ENCODE data around the gene CASK.

The CASK gene

GRCh38 chrX:41530085-41530484 is 393.3 kb downstream of the CASK start:
- H4K91ac ChIP-seq (ENCODE audit: low read length), result no peak overlapping the region
- no peak overlapping the region for H2BK5ac ChIP-seq (ENCODE audit: low read depth, low read length, poor library complexity, severe bottlenecking)
- no peak overlapping the region for H3K9ac ChIP-seq (ENCODE audit: low read length)
- peaks cover 0 to 19% of the 10 kb centered on the region in 2 experiments for H3K27me3 ChIP-seq (ENCODE audit: control insufficient read depth in 1 of 2, insufficient read depth in 1 of 2, low read length in 2 of 2)
- H3K36me3 ChIP-seq (ENCODE audit: control insufficient read depth in 1 of 2, insufficient read depth in 2 of 2, low read depth in 1 of 2, low read length in 2 of 2), result peaks cover 21 to 23% of the 10 kb centered on the region in 2 experiments
- H4K8ac ChIP-seq (ENCODE audit: low read length), result no peak overlapping the region
- H3K4me1 ChIP-seq (ENCODE audit: control insufficient read depth, insufficient read depth, low read depth, low read length), result peaks cover 4% of the 10 kb centered on the region
- H2BK12ac ChIP-seq (ENCODE audit: low read length in 2 of 2), result no peak overlapping the region
- H3K4ac ChIP-seq (ENCODE audit: low read depth in 1 of 2, low read length in 2 of 2), result no peak overlapping the region
- H3K14ac ChIP-seq (ENCODE audit: low read length in 2 of 2), result no peak overlapping the region
- no peak overlapping the region for H3K4me2 ChIP-seq (ENCODE audit: low read length, poor library complexity, severe bottlenecking)
- no peaks in the 10 kb centered on the region for H3K9me3 ChIP-seq (ENCODE audit: control insufficient read depth, low read length)
- H3K4me3 ChIP-seq (ENCODE audit: insufficient read depth in 1 of 2, low read depth in 1 of 2, low read length in 2 of 2), result no peak overlapping the region
- no peak overlapping the region for H2BK15ac ChIP-seq (ENCODE audit: low read depth, poor library complexity, severe bottlenecking)
- H3K23ac ChIP-seq (ENCODE audit: low read length in 2 of 2), result no peak overlapping the region
- no peak for DNase-seq
- H3K79me1 ChIP-seq (replicated peaks; ENCODE audit: low read length, poor library complexity, severe bottlenecking), result peaks cover 2% of the 10 kb centered on the region
- no peak overlapping the region for H3K18ac ChIP-seq (ENCODE audit: low read depth in 1 of 2, low read length in 2 of 2)
- H2BK120ac ChIP-seq (ENCODE audit: low read depth, low read length), result no peak overlapping the region
- no peak overlapping the region for H2AFZ ChIP-seq (ENCODE audit: low read depth, low read length)
- H2AK5ac ChIP-seq (ENCODE audit: low read length, severe bottlenecking), result no peak overlapping the region
- H3K27ac ChIP-seq (ENCODE audit: low read length, poor library complexity, severe bottlenecking), result no peak overlapping the region

GRCh38 chrX:41529221-41529620 is 394.1 kb downstream of the CASK start:
- DNase-seq, result no peak
- H2BK12ac ChIP-seq (ENCODE audit: low read length in 2 of 2), result no peak overlapping the region
- H2AFZ ChIP-seq (ENCODE audit: low read depth, low read length), result no peak overlapping the region
- H3K9ac ChIP-seq (ENCODE audit: low read length), result no peak overlapping the region
- peaks cover 2% of the 10 kb centered on the region for H3K79me1 ChIP-seq (replicated peaks; ENCODE audit: low read length, poor library complexity, severe bottlenecking)
- no peak overlapping the region for H2BK120ac ChIP-seq (ENCODE audit: low read depth, low read length)
- H3K27ac ChIP-seq (ENCODE audit: low read length, poor library complexity, severe bottlenecking), result no peak overlapping the region
- H3K23ac ChIP-seq (ENCODE audit: low read length in 2 of 2), result no peak overlapping the region
- H2AK5ac ChIP-seq (ENCODE audit: low read length, severe bottlenecking), result no peak overlapping the region
- H4K91ac ChIP-seq (ENCODE audit: low read length), result no peak overlapping the region
- no peak overlapping the region for H3K4ac ChIP-seq (ENCODE audit: low read depth in 1 of 2, low read length in 2 of 2)
- H3K27me3 ChIP-seq (ENCODE audit: control insufficient read depth in 1 of 2, insufficient read depth in 1 of 2, low read length in 2 of 2), result peaks cover 0 to 28% of the 10 kb centered on the region in 2 experiments
- H2BK5ac ChIP-seq (ENCODE audit: low read depth, low read length, poor library complexity, severe bottlenecking), result no peak overlapping the region
- no peak overlapping the region for H3K4me2 ChIP-seq (ENCODE audit: low read length, poor library complexity, severe bottlenecking)
- H3K4me3 ChIP-seq (ENCODE audit: insufficient read depth in 1 of 2, low read depth in 1 of 2, low read length in 2 of 2), result no peak overlapping the region
- no peak overlapping the region for H4K8ac ChIP-seq (ENCODE audit: low read length)
- peaks cover 21 to 23% of the 10 kb centered on the region in 2 experiments for H3K36me3 ChIP-seq (ENCODE audit: control insufficient read depth in 1 of 2, insufficient read depth in 2 of 2, low read depth in 1 of 2, low read length in 2 of 2)
- H3K18ac ChIP-seq (ENCODE audit: low read depth in 1 of 2, low read length in 2 of 2), result no peak overlapping the region
- no peaks in the 10 kb centered on the region for H3K9me3 ChIP-seq (ENCODE audit: control insufficient read depth, low read length)
- 94% methylated on average over 8 of the region's 11 CpGs for WGBS
- H3K4me1 ChIP-seq (ENCODE audit: control insufficient read depth, insufficient read depth, low read depth, low read length), result peaks cover 6% of the 10 kb centered on the region
- H3K14ac ChIP-seq (ENCODE audit: low read length in 2 of 2), result no peak overlapping the region
- H2BK15ac ChIP-seq (ENCODE audit: low read depth, poor library complexity, severe bottlenecking), result no peak overlapping the region

GRCh38 chrX:41528784-41529183 is 394.6 kb downstream of the CASK start:
- Histone ChIP-seq H4K91ac (ENCODE audit: low read length) (peak overlapping the region; percentile 12), H4K8ac (ENCODE audit: low read length) (no peak overlapping the region), H3K4me2 (ENCODE audit: low read length, poor library complexity, severe bottlenecking) (no peak overlapping the region), H3K14ac (ENCODE audit: low read length in 2 of 2) (no peak overlapping the region), H2BK15ac (ENCODE audit: low read depth, poor library complexity, severe bottlenecking) (no peak overlapping the region), H3K27me3 (ENCODE audit: control insufficient read depth in 1 of 2, insufficient read depth in 1 of 2, low read length in 2 of 2) (peaks cover 0 to 29% of the 10 kb centered on the region in 2 experiments), H3K4me3 (ENCODE audit: insufficient read depth in 1 of 2, low read depth in 1 of 2, low read length in 2 of 2) (no peak overlapping the region), H2BK5ac (ENCODE audit: low read depth, low read length, poor library complexity, severe bottlenecking) (no peak overlapping the region), H3K79me1 (replicated peaks; ENCODE audit: low read length, poor library complexity, severe bottlenecking) (peaks cover 2% of the 10 kb centered on the region), H3K9ac (ENCODE audit: low read length) (no peak overlapping the region), H3K9me3 (ENCODE audit: control insufficient read depth, low read length) (no peaks in the 10 kb centered on the region), H2BK120ac (ENCODE audit: low read depth, low read length) (no peak overlapping the region), H3K18ac (ENCODE audit: low read depth in 1 of 2, low read length in 2 of 2) (no peak overlapping the region), H2AFZ (ENCODE audit: low read depth, low read length) (no peak overlapping the region), H2BK12ac (ENCODE audit: low read length in 2 of 2) (no peak overlapping the region), H3K36me3 (ENCODE audit: control insufficient read depth in 1 of 2, insufficient read depth in 2 of 2, low read depth in 1 of 2, low read length in 2 of 2) (peaks cover 21 to 23% of the 10 kb centered on the region in 2 experiments), H2AK5ac (ENCODE audit: low read length, severe bottlenecking) (no peak overlapping the region), H3K4me1 (ENCODE audit: control insufficient read depth, insufficient read depth, low read depth, low read length) (peaks cover 6% of the 10 kb centered on the region), H3K27ac (ENCODE audit: low read length, poor library complexity, severe bottlenecking) (no peak overlapping the region), H3K4ac (ENCODE audit: low read depth in 1 of 2, low read length in 2 of 2) (no peak overlapping the region), H3K23ac (ENCODE audit: low read length in 2 of 2) (no peak overlapping the region)
- no peak for DNase-seq
- over 99% methylated on average over 7 of the region's 7 CpGs for WGBS

- peaks cover 10% of the 10 kb centered on the region for H3K4me1 ChIP-seq (ENCODE audit: control insufficient read depth, insufficient read depth, low read depth, low read length)
- H3K4me2 ChIP-seq (ENCODE audit: low read length, poor library complexity, severe bottlenecking), result no peak overlapping the region
- H3K36me3 ChIP-seq (ENCODE audit: control insufficient read depth in 1 of 2, insufficient read depth in 2 of 2, low read depth in 1 of 2, low read length in 2 of 2), result peaks cover 21 to 30% of the 10 kb centered on the region in 2 experiments
- no peaks in the 10 kb centered on the region for H3K9me3 ChIP-seq (ENCODE audit: control insufficient read depth, low read length)
- H3K4me3 ChIP-seq (ENCODE audit: insufficient read depth in 1 of 2, low read depth in 1 of 2, low read length in 2 of 2), result no peak overlapping the region
- no peak overlapping the region for H4K91ac ChIP-seq (ENCODE audit: low read length)
- peaks cover 0 to 39% of the 10 kb centered on the region in 2 experiments for H3K27me3 ChIP-seq (ENCODE audit: control insufficient read depth in 1 of 2, insufficient read depth in 1 of 2, low read length in 2 of 2)
- H3K79me1 ChIP-seq (replicated peaks; ENCODE audit: low read length, poor library complexity, severe bottlenecking), result peaks cover 3% of the 10 kb centered on the region
- H2BK12ac ChIP-seq (ENCODE audit: low read length in 2 of 2), result no peak overlapping the region
- H3K9ac ChIP-seq (ENCODE audit: low read length), result no peak overlapping the region
- no peak overlapping the region for H2AFZ ChIP-seq (ENCODE audit: low read depth, low read length)
- peak overlapping the region; percentile 80 for H3K27ac ChIP-seq (ENCODE audit: low read length, poor library complexity, severe bottlenecking)
- no peak overlapping the region for H3K23ac ChIP-seq (ENCODE audit: low read length in 2 of 2)
- WGBS, result 0% methylated on average over 3 of the region's 5 CpGs
- peak; percentile 40 for DNase-seq
- no peak overlapping the region for H3K14ac ChIP-seq (ENCODE audit: low read length in 2 of 2)
- H3K18ac ChIP-seq (ENCODE audit: low read depth in 1 of 2, low read length in 2 of 2), result no peak overlapping the region
- no peak overlapping the region for H2AK5ac ChIP-seq (ENCODE audit: low read length, severe bottlenecking)
- H2BK120ac ChIP-seq (ENCODE audit: low read depth, low read length), result no peak overlapping the region
- H4K8ac ChIP-seq (ENCODE audit: low read length), result no peak overlapping the region
- no peak overlapping the region for H2BK15ac ChIP-seq (ENCODE audit: low read depth, poor library complexity, severe bottlenecking)
- H2BK5ac ChIP-seq (ENCODE audit: low read depth, low read length, poor library complexity, severe bottlenecking), result no peak overlapping the region
- no peak overlapping the region for H3K4ac ChIP-seq (ENCODE audit: low read depth in 1 of 2, low read length in 2 of 2)
These were observed 396.4 kb downstream of the CASK start for GRCh38 chrX:41526925-41527324.

Data from mesenchymal stem cell (in vitro differentiated cells and primary cell).